Activated CD8-positive, alpha-beta T cell treated with anti-CD3 and anti-CD28 coated beads for 36 hours (primary cell): ENCODE data around the gene CCDC73. TPM values are rescaled to one million over a fixed set of nuclear protein-coding genes. Genes with fewer than 3 reads are reported as not detected.
"Not testable (repeated sequence)": the region's sequence is repeated elsewhere in the genome, so short reads cannot be mapped to it uniquely, and the experiment has no call there.

Experiments used
- ATAC-seq: fragments of 200-7000 bp; cut with Tn5 transposase; one replicate; pipeline ENCODE4 v1.10.0; 2021; ENCODE audit warnings: mild to moderate bottlenecking, moderate library complexity
- CTCF ChIA-PET: fragments of 350-600 bp; sonication (Branson Sonifier 250); formaldehyde crosslinking; loops from one replicate; lab custom pipeline; 2021; ENCODE audit warnings: antibody characterized with exemption; lab: Charles Lee
- POLR2A ChIA-PET: fragments of 350-600 bp; sonication (Branson Sonifier 250); formaldehyde crosslinking; loops from one replicate; lab custom pipeline; 2021; ENCODE audit warnings: antibody characterized with exemption; lab: Charles Lee
- DNase-seq: peaks from one replicate; pipeline ENCODE4 v3.0.0-alpha.2; 2020
- H3K27ac Mint-ChIP-seq: one replicate; pipeline ENCODE4 v1.8.0; 2021; ENCODE audit warnings: mild to moderate bottlenecking, mixed read lengths
- H3K27me3 Mint-ChIP-seq: one replicate; pipeline ENCODE4 v1.8.0; 2021; ENCODE audit warnings: mixed read lengths
- H3K36me3 Mint-ChIP-seq: one replicate; pipeline ENCODE4 v1.8.0; 2021; ENCODE audit warnings: low read depth, mixed read lengths
- H3K4me1 Mint-ChIP-seq: one replicate; pipeline ENCODE4 v1.8.0; 2021; ENCODE audit warnings: low read depth, mixed read lengths
- H3K4me3 Mint-ChIP-seq: one replicate; pipeline ENCODE4 v1.8.0; 2021; ENCODE audit warnings: mild to moderate bottlenecking, moderate library complexity, mixed read lengths
- H3K9me3 Mint-ChIP-seq: one replicate; pipeline ENCODE4 v1.8.0; 2021; ENCODE audit warnings: mixed read lengths
- CTCF ChIP-seq: fragments of 200-600 bp; IDR thresholded peaks from one replicate; pipeline ENCODE4 v1.8.0; 2022; ENCODE audit warnings: antibody characterized with exemption, mild to moderate bottlenecking
- intact Hi-C: fragments of 100-400 bp; cut with micrococcal nuclease; formaldehyde crosslinking; loops from one replicate; pipeline ENCODE4 v1.10.0; 2022
- total RNA-seq, 2 experiments: library from RNA; stranded (reverse); gene quantifications; one replicate each; pipeline ENCODE4 v1.2.3, GENCODE V29; 2021

Gene CCDC73
- total RNA-seq, 2 experiments from 2014 or later, result not detected

GRCh38 chr11:32616903-32617302, 177.6 kb downstream of the CCDC73 start:
- ChIA-PET CTCF (no interaction called here), POLR2A (no interaction called here)
- Mint-ChIP-seq H3K9me3 (peaks cover 3% of the 10 kb centered on the region), H3K27me3 (peaks cover 8% of the 10 kb centered on the region), H3K36me3 (peaks cover 1% of the 10 kb centered on the region), H3K4me3 (no peak overlapping the region), H3K4me1 (no peaks in the 10 kb centered on the region), H3K27ac (no peak overlapping the region)
- DNase-seq, result no peak
- intact Hi-C loops, result no loop called here
- ATAC-seq, result no peak
- TF ChIP-seq CTCF, result no peak

GRCh38 chr11:32615422-32615821, 179.0 kb downstream of the CCDC73 start:
- no peak for DNase-seq
- H3K36me3 Mint-ChIP-seq, result peaks cover 1% of the 10 kb centered on the region
- no peaks in the 10 kb centered on the region for H3K4me1 Mint-ChIP-seq
- H3K27ac Mint-ChIP-seq, result no peak overlapping the region
- no peaks in the 10 kb centered on the region for H3K27me3 Mint-ChIP-seq
- H3K4me3 Mint-ChIP-seq, result no peak overlapping the region
- intact Hi-C loops, result no loop called here
- POLR2A ChIA-PET, result no interaction called here
- no peak for ATAC-seq
- TF ChIP-seq CTCF, result no peak
- CTCF ChIA-PET, result interaction anchor here (1.0 kb wide), 1 partner anchor 292 kb away, joined by 3 read pairs; no protein-coding TSS in a partner anchor
- H3K9me3 Mint-ChIP-seq, result peaks cover 3% of the 10 kb centered on the region

GRCh38 chr11:32613500-32614151, 180.8 kb downstream of the CCDC73 start:
- no peak for DNase-seq
- Mint-ChIP-seq H3K36me3 (peaks cover 9% of the 10 kb centered on the region), H3K9me3 (peaks cover 4% of the 10 kb centered on the region), H3K4me1 (no peaks in the 10 kb centered on the region), H3K27me3 (no peaks in the 10 kb centered on the region), H3K4me3 (no peak overlapping the region), H3K27ac (no peak overlapping the region)
- ATAC-seq, result no peak
- TF ChIP-seq CTCF, result no peak
- POLR2A ChIA-PET, result no interaction called here
- intact Hi-C loops, result no loop called here
- CTCF ChIA-PET, result no interaction called here

GRCh38 chr11:32610797-32611352, 183.6 kb downstream of the CCDC73 start:
- no peak for ATAC-seq
- CTCF ChIA-PET, result no interaction called here
- Mint-ChIP-seq H3K27me3 (no peaks in the 10 kb centered on the region), H3K4me3 (no peak overlapping the region), H3K4me1 (no peaks in the 10 kb centered on the region), H3K27ac (no peak overlapping the region), H3K36me3 (peaks cover 25% of the 10 kb centered on the region), H3K9me3 (peaks cover 14% of the 10 kb centered on the region)
- no peak for DNase-seq
- no peak for TF ChIP-seq CTCF
- intact Hi-C loops, result no loop called here
- POLR2A ChIA-PET, result interaction anchor here (1.4 kb wide), 1 partner anchor 27 kb away, joined by 5 read pairs; the partner anchor contains the start of gene EIF3M

GRCh38 chr11:32608826-32609225, 185.6 kb downstream of the CCDC73 start:
- H3K4me1 Mint-ChIP-seq, H3K27ac Mint-ChIP-seq, DNase-seq, ATAC-seq, H3K4me3 Mint-ChIP-seq, H3K27me3 Mint-ChIP-seq, CTCF ChIA-PET, intact Hi-C loops: not testable (repeated sequence)
- POLR2A ChIA-PET, result interaction anchor here (1.0 kb wide), 1 partner anchor 25 kb away, joined by 3 read pairs; no protein-coding TSS in a partner anchor
- Mint-ChIP-seq H3K36me3 (peaks cover 40% of the 10 kb centered on the region), H3K9me3 (peaks cover 14% of the 10 kb centered on the region)
